Stomach (tissue), 4 donors: Measurements from ENCODE around the gene NSF.

ENCODE experiments used
- EP300 ChIP-seq: sonication (generic); formaldehyde crosslinking; IDR thresholded peaks from one replicate; pipeline ENCODE4 v1.6.1; 2017; ENCODE audit warnings: antibody characterized with exemption
- POLR2A ChIP-seq, 4 donors: fragments of 450-650 bp; IDR thresholded peaks; one replicate each; pipeline ENCODE4 v1.6.1; 2016; ENCODE audit warnings: antibody characterized with exemption in 4 of 4, control low read depth in 2 of 4, mild to moderate bottlenecking in 1 of 4, moderate library complexity in 1 of 4
- TF ChIP-seq, protein P1 (sequence below), 7 experiments: fragments of 450-650 bp in 4 of 7; fragments of 200-600 bp in 3 of 7; sonication (generic) in 3 of 7; IDR thresholded peaks; one replicate each; pipeline ENCODE4 v1.5.1; 2016 to 2019; ENCODE audit warnings: antibody characterized with exemption in 7 of 7, control low read depth in 2 of 7, mild to moderate bottlenecking in 1 of 7

DNA sequence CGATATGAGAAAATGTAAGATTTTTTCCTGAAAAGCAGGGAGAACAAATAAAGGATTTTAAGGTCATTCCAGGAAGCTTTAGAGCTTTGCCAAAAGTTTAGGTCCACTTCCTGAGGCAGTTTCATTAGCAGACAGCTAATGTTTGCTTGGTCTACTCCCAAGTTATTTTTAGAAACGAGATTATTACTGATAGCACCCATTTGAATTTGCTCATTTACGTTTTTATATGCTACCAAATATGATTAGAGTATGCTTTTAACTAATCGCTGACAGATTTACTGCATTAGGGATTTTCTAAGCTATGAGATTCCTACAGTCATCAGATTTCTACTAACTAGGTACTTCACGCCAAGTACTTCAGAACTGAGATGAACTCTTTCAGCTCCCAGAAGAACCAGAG is 129.9 kb downstream of the NSF start:
- TF ChIP-seq, protein P1, sequence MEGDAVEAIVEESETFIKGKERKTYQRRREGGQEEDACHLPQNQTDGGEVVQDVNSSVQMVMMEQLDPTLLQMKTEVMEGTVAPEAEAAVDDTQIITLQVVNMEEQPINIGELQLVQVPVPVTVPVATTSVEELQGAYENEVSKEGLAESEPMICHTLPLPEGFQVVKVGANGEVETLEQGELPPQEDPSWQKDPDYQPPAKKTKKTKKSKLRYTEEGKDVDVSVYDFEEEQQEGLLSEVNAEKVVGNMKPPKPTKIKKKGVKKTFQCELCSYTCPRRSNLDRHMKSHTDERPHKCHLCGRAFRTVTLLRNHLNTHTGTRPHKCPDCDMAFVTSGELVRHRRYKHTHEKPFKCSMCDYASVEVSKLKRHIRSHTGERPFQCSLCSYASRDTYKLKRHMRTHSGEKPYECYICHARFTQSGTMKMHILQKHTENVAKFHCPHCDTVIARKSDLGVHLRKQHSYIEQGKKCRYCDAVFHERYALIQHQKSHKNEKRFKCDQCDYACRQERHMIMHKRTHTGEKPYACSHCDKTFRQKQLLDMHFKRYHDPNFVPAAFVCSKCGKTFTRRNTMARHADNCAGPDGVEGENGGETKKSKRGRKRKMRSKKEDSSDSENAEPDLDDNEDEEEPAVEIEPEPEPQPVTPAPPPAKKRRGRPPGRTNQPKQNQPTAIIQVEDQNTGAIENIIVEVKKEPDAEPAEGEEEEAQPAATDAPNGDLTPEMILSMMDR (IDR thresholded peaks at IDR 0.05): no peak
- TF ChIP-seq POLR2A (IDR thresholded peaks at IDR 0.05) (no peak), EP300 (no peak)
